ENCODE measurements around the gene IGFN1. TPM values are rescaled to one million over a fixed set of nuclear protein-coding genes. Genes with fewer than 3 reads are reported as not detected.

IGFN1 gene
- total and polyA plus RNA-seq, 2 of the 8 experiments (the other 6 are each of a cell fraction or from before 2014, with no cell fraction given): not detected

- no peak overlapping the region for H3K27ac ChIP-seq (ENCODE audit: low read depth, low read length)
- WGBS, 2 experiments (ENCODE audit: extremely low coverage in 1 of 2, insufficient coverage in 1 of 2, insufficient read length in 1 of 2, insufficient replicate concordance in 2 of 2, low coverage in 1 of 2, low lambda C conversion rate in 2 of 2, missing lambda C conversion rate in 1 of 2): 85% methylated on average over 6 of the region's 6 CpGs; no CpG with 5 or more reads in 1 of the 2 experiments
Observed at GRCh38 chr1:201269900-201270410, 79.3 kb downstream of the IGFN1 start.

More at GRCh38 chr1:201269900-201270410, 79.3 kb downstream of the IGFN1 start:
- H3K79me1 ChIP-seq (ENCODE audit: low read depth, low read length): no peaks in the 10 kb centered on the region
- H4K91ac ChIP-seq (replicated peaks; ENCODE audit: insufficient read length, low read length): no peak overlapping the region
- no peak overlapping the region for H3K4me2 ChIP-seq (ENCODE audit: insufficient read depth in 1 of 2, low read depth in 2 of 2, low read length in 2 of 2)
- H3K14ac ChIP-seq (ENCODE audit: insufficient read length): no peak overlapping the region
- H3K79me2 ChIP-seq (ENCODE audit: control insufficient read depth in 1 of 2, insufficient read depth in 2 of 2, low read length in 2 of 2): no peaks in the 10 kb centered on the region
- H3K56ac ChIP-seq (replicated peaks; ENCODE audit: insufficient read length, low read depth, low read length): no peak overlapping the region
- H3K18ac ChIP-seq (ENCODE audit: extremely low read depth, low read length): no peak overlapping the region
- POLR2A ChIA-PET (ENCODE audit: partially characterized antibody): interaction anchor here (0.9 kb wide), 1 partner anchor 9 kb away, joined by 4 read pairs; no protein-coding TSS in a partner anchor
- no peaks in the 10 kb centered on the region for H3K9me3 ChIP-seq (ENCODE audit: insufficient read depth in 2 of 2, low read depth in 1 of 2, low read length in 1 of 2)
- no peak for TF ChIP-seq BCL11A (IDR thresholded peaks at IDR 0.05; ENCODE audit: low read depth in 2 of 2, low read length in 2 of 2)
- peak; percentile 44 for TF ChIP-seq MAFK (IDR thresholded peaks at IDR 0.05; ENCODE audit: low read depth, low read length)
- no peak overlapping the region for H4K5ac ChIP-seq (ENCODE audit: insufficient read length, low read depth, low read length)
- no peak overlapping the region for H3K4me3 ChIP-seq (ENCODE audit: extremely low read depth in 1 of 4, insufficient read depth in 2 of 4, low read depth in 3 of 4, low read length in 4 of 4)
- no peaks in the 10 kb centered on the region; a peak in 1 of 7 replicates for H3K27me3 ChIP-seq (replicated peaks in 1 of 4; ENCODE audit: control insufficient read depth in 3 of 4, extremely low read depth in 1 of 4, insufficient read depth in 3 of 4, low read length in 3 of 4)
- H3K23me2 ChIP-seq (ENCODE audit: low read depth, low read length): no peaks in the 10 kb centered on the region; the same call in 1 of the 2 replicates
- H3K4me1 ChIP-seq (replicated peaks in 1 of 4; ENCODE audit: control insufficient read depth in 3 of 4, insufficient read depth in 4 of 4, low read length in 3 of 4): peaks cover 0 to 4% (median 0%) of the 10 kb centered on the region in 4 experiments; a peak in 2 of 7 replicates
- CTCF ChIA-PET (ENCODE audit: partially characterized antibody): interaction anchor here (1.0 to 2.9 kb wide), 4 partner anchors 10 to 77 kb away, joined by 3 to 11 read pairs (median 6); no protein-coding TSS in a partner anchor
- no peak for DNase-seq (ENCODE audit: low read depth in 1 of 2, low spot score in 2 of 2)
- no peak overlapping the region for H2BK15ac ChIP-seq (ENCODE audit: low read length)
- no peak overlapping the region for H4K8ac ChIP-seq (ENCODE audit: extremely low read depth, insufficient read depth, low read length)
- H2AK5ac ChIP-seq (ENCODE audit: low read depth, low read length): no peak overlapping the region
- H2BK5ac ChIP-seq (ENCODE audit: low read depth, low read length): no peak overlapping the region
- H3K4ac ChIP-seq (replicated peaks; ENCODE audit: insufficient read length, low read depth, low read length): no peak overlapping the region
- H3K9ac ChIP-seq (replicated peaks in 1 of 4; ENCODE audit: extremely low read depth in 1 of 4, low read depth in 3 of 4, low read length in 3 of 4): no peak overlapping the region
- no peak overlapping the region for H3K23ac ChIP-seq (ENCODE audit: insufficient read length)
- no peak overlapping the region for H2BK20ac ChIP-seq (ENCODE audit: low read length)
- no peak overlapping the region for H2BK12ac ChIP-seq (ENCODE audit: low read depth, low read length)
- H3K36me3 ChIP-seq (ENCODE audit: control insufficient read depth in 2 of 4, insufficient read depth in 4 of 4, low read length in 3 of 4): no peaks in the 10 kb centered on the region
- H4K20me1 ChIP-seq (replicated peaks in 1 of 2; ENCODE audit: control insufficient read depth in 1 of 2, insufficient read depth in 2 of 2, low read length in 2 of 2): no peaks in the 10 kb centered on the region
- no peak overlapping the region for H2BK120ac ChIP-seq (replicated peaks; ENCODE audit: low read depth, low read length)
- FAIRE-seq: no peak
- H2AFZ ChIP-seq (ENCODE audit: low read length): no peak overlapping the region

All from H1 (cell line).